Kidney (tissue), 14 donors: Measurements from ENCODE around the gene SPINK5. TPM values are rescaled to one million over a fixed set of nuclear protein-coding genes. Genes with fewer than 3 reads are reported as not detected.

Source experiments
- DNase-seq, 5 donors: peaks; one replicate each; pipeline ENCODE4 v3.0.0-alpha.2; 2013 to 2020
- FAIRE-seq: peaks from 2 replicates; lab custom pipeline; 2012; peaks lifted over from hg19 to GRCh38; lab: Jason Lieb, UNC
- H3K27ac ChIP-seq, 2 donors: one replicate each; pipeline ENCODE4 v1.7.0; 2013; ENCODE audit warnings: low read depth in 2 of 2, low read length in 2 of 2, inconsistent platforms in 1 of 2
- H3K27me3 ChIP-seq: one replicate; pipeline ENCODE4 v1.7.1; 2013; ENCODE audit warnings: low read length, inconsistent platforms; ENCODE audit not compliant: control insufficient read depth, insufficient read depth
- H3K36me3 ChIP-seq, 3 donors: one replicate each; pipeline versions ENCODE4 v1.7.0 to v1.7.1; 2013; ENCODE audit warnings: low read length in 3 of 3, control low read depth in 1 of 3, inconsistent platforms in 1 of 3; ENCODE audit not compliant: insufficient read depth in 3 of 3, control insufficient read depth in 2 of 3
- H3K4me1 ChIP-seq, 3 donors: one replicate each; pipeline versions ENCODE4 v1.7.0 to v1.7.1; 2013; ENCODE audit warnings: low read length in 3 of 3, inconsistent platforms in 1 of 3, low read depth in 1 of 3; ENCODE audit not compliant: control insufficient read depth in 2 of 3, insufficient read depth in 2 of 3
- H3K4me3 ChIP-seq, 3 donors: one replicate each; pipeline versions ENCODE4 v1.7.0 to v1.8.1; 2013; ENCODE audit warnings: low read length in 3 of 3, control low read depth in 1 of 3, inconsistent platforms in 1 of 3
- H3K9ac ChIP-seq, 3 donors: one replicate each; pipeline versions ENCODE4 v1.7.0 to v1.7.1; 2013; ENCODE audit warnings: low read length in 3 of 3, control low read depth in 1 of 3, inconsistent platforms in 1 of 3
- H3K9me3 ChIP-seq, 3 donors: one replicate each; pipeline versions ENCODE4 v1.7.0 to v1.7.1; 2013; ENCODE audit warnings: low read length in 3 of 3, control low read depth in 1 of 3, inconsistent platforms in 1 of 3; ENCODE audit not compliant: control insufficient read depth in 2 of 3, insufficient read depth in 1 of 3
- CTCF ChIP-seq: IDR thresholded peaks from 3 replicates; pipeline ENCODE4 v1.5.1; 2012; ENCODE audit warnings: mild to moderate bottlenecking, moderate library complexity, borderline replicate concordance; ENCODE audit not compliant: insufficient read depth; ENCODE audit errors: extremely low read depth
- intact Hi-C: fragments of 100-400 bp; cut with DNase I; formaldehyde crosslinking; loops from one replicate; pipeline ENCODE4 v1.11.1; 2022
- polyA plus RNA-seq: library from polyadenylated mRNA; stranded (reverse); fragments of 350-450 nt; fragmentation: Illumina TruSeq; extraction: RNeasy Lipid Tissue Mini Kit (QIAGEN cat#74804); gene quantifications from one replicate; pipeline ENCODE4 v1.2.3, GENCODE V29; 2014; ENCODE audit warnings: low read depth, low replicate concordance; ENCODE audit not compliant: insufficient read depth
- total RNA-seq: library from RNA; stranded (reverse); fragmentation: NEBNext Ultra II Directional; extraction: Animal tissue kit (Norgen Biotek cat#: 25700); gene quantifications from one replicate; pipeline ENCODE4 v1.2.1, GENCODE V29; 2021
- donor health status: control.
- donor health status: control.
- donor health status: control.
- donor health status: control.
- donor health status: control.
- donor health status: DM: yes; HTN: yes; CAD: no.
- donor health status: Normal renal cell carcinoma (clear cell type).

The SPINK5 gene
- total and polyA plus RNA-seq, 2 donors from 2014 or later: 0.32 to 0.91 TPM

- no peaks in the 10 kb centered on the region for H3K27me3 ChIP-seq
- DNase-seq: no peak
- H3K36me3 ChIP-seq: no peaks in the 10 kb centered on the region
- H3K4me3 ChIP-seq: no peak overlapping the region
- H3K9ac ChIP-seq: no peak overlapping the region
- H3K27ac ChIP-seq: no peak overlapping the region
- no peaks in the 10 kb centered on the region for H3K9me3 ChIP-seq
- TF ChIP-seq CTCF: no peak
- intact Hi-C loops: no loop called here
- H3K4me1 ChIP-seq: no peaks in the 10 kb centered on the region
- FAIRE-seq: no peak
Observed at GRCh38 chr5:148166550-148167283, 102.9 kb downstream of the SPINK5 start.

DNA sequence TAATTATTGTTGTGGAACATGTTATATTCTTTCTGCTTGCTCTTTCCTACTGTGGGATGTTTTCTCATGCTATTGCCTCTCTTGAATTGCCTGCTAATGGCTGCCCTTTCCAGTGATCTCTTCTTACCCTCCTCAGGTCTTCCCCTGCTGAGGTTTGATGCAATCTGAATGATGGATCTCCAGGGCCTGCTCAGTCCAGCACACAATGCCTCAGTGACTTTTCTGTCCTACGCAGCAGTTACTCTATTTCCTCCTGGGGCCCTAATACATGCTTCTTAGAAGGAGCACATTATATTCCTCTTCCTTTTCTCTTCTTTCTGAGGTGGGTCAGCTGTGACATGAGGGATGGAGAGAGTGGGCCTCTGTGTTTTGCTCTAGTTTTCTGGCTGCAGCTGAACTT is 104.5 kb downstream of the SPINK5 start, which contains the start of gene SPINK14:
Gene SPINK14 (plus strand): TSS at position 301 of the 400 bp plus-strand sequence. CDS start 1,187 bp downstream, outside the sequence.
- H3K36me3 ChIP-seq: no peaks in the 10 kb centered on the region
- no peak for FAIRE-seq
- intact Hi-C loops: no loop called here
- no peak within 1 kb of the TSS for H3K9ac ChIP-seq
- H3K27me3 ChIP-seq: no peaks in the 10 kb centered on the region
- no peak within 1 kb of the TSS for H3K4me3 ChIP-seq
- H3K9me3 ChIP-seq: no peaks in the 10 kb centered on the region
- no peak for TF ChIP-seq CTCF
- DNase-seq: no peak
- no peaks in the 10 kb centered on the region for H3K4me1 ChIP-seq
- H3K27ac ChIP-seq: no peak within 1 kb of the TSS

GRCh38 chr5:148172377-148172776 is 108.6 kb downstream of the SPINK5 start:
- no peaks in the 10 kb centered on the region for H3K9me3 ChIP-seq
- H3K4me3 ChIP-seq: no peak overlapping the region
- no peaks in the 10 kb centered on the region for H3K36me3 ChIP-seq
- no peak for TF ChIP-seq CTCF
- intact Hi-C loops: no loop called here
- DNase-seq (no peak), FAIRE-seq (no peak)
- no peak overlapping the region for H3K9ac ChIP-seq
- no peaks in the 10 kb centered on the region for H3K27me3 ChIP-seq
- H3K27ac ChIP-seq: no peak overlapping the region
- H3K4me1 ChIP-seq: no peaks in the 10 kb centered on the region

- Histone ChIP-seq H3K27me3 (no peaks in the 10 kb centered on the region), H3K9me3 (no peaks in the 10 kb centered on the region), H3K4me1 (no peaks in the 10 kb centered on the region), H3K27ac (no peak overlapping the region), H3K9ac (no peak overlapping the region), H3K36me3 (no peaks in the 10 kb centered on the region), H3K4me3 (no peak overlapping the region)
- DNase-seq (no peak), FAIRE-seq (no peak)
- intact Hi-C loops: no loop called here
- no peak for TF ChIP-seq CTCF
Observed at GRCh38 chr5:148176480-148176879, 112.7 kb downstream of the SPINK5 start.
